GM19023 (cell line): ENCODE results near the gene ERVFRD-1.

Experiments
- ATAC-seq: cut with Tn5 transposase; IDR thresholded peaks from one replicate; pipeline ENCODE4 v1.9.1; 2021; ENCODE audit warnings: mild to moderate bottlenecking, moderate library complexity; ENCODE audit not compliant: unreplicated experiment

The ERVFRD-1 gene

GRCh38 chr6:11110921-11111768 lies at the start of gene ERVFRD-1:
Gene ERVFRD-1, minus strand, starts transcription at chr6:11111725. Its CDS starts 6,415 bp downstream, at chr6:11105310.
- no peak for ATAC-seq

- ATAC-seq: no peak
Measured at GRCh38 chr6:11160199-11160598, 48.7 kb upstream of the ERVFRD-1 start.

- no peak for ATAC-seq
Measured at GRCh38 chr6:11155589-11155988, 44.1 kb upstream of the ERVFRD-1 start.

- ATAC-seq: no peak
Measured at GRCh38 chr6:11153447-11153846, 41.9 kb upstream of the ERVFRD-1 start.

- ATAC-seq: no peak
Measured at GRCh38 chr6:11152581-11152980, 41.1 kb upstream of the ERVFRD-1 start.

- ATAC-seq: no peak
Measured at GRCh38 chr6:11151488-11151887, 40.0 kb upstream of the ERVFRD-1 start.

GRCh38 chr6:11149551-11149950 lies 38.0 kb upstream of the ERVFRD-1 start:
- no peak for ATAC-seq

GRCh38 chr6:11146117-11146826 lies 34.7 kb upstream of the ERVFRD-1 start:
- no peak for ATAC-seq

- ATAC-seq: peak; percentile 72
Measured at GRCh38 chr6:11144393-11144851, 32.9 kb upstream of the ERVFRD-1 start.

- no peak for ATAC-seq
Measured at GRCh38 chr6:11143394-11144371, 32.2 kb upstream of the ERVFRD-1 start.

GRCh38 chr6:11142296-11143027 lies 30.9 kb upstream of the ERVFRD-1 start:
- no peak for ATAC-seq

- no peak for ATAC-seq
Measured at GRCh38 chr6:11141295-11141694, 29.8 kb upstream of the ERVFRD-1 start.

GRCh38 chr6:11140056-11140455 lies 28.5 kb upstream of the ERVFRD-1 start:
- ATAC-seq: no peak

- ATAC-seq: no peak
Measured at GRCh38 chr6:11139051-11139960, 27.8 kb upstream of the ERVFRD-1 start.

GRCh38 chr6:11136809-11137208 lies 25.3 kb upstream of the ERVFRD-1 start:
- ATAC-seq: no peak

- ATAC-seq: no peak
Measured at GRCh38 chr6:11133281-11133680, 21.8 kb upstream of the ERVFRD-1 start.

GRCh38 chr6:11132194-11132888 lies 20.8 kb upstream of the ERVFRD-1 start:
- ATAC-seq: no peak

GRCh38 chr6:11130605-11131004 lies 19.1 kb upstream of the ERVFRD-1 start:
- no peak for ATAC-seq
